DND-41 (cell line): Measurements from ENCODE around the gene HES3.

ENCODE experiments used
- ATAC-seq: fragments of 200-7000 bp; cut with Tn5 transposase; 3 replicates; pipeline ENCODE4 v1.9.1; 2021; ENCODE audit warnings: low read depth; ENCODE audit not compliant: insufficient read depth
- DNase-seq: peaks from one replicate; pipeline ENCODE4 v3.0.0-alpha.2; 2020
- H2AFZ ChIP-seq: 2 replicates; pipeline ENCODE4 v1.6.0; 2012; ENCODE audit warnings: low read depth, low read length
- H3K27ac ChIP-seq: 2 replicates; pipeline ENCODE4 v1.5.1; 2012; ENCODE audit warnings: low read length, inconsistent platforms
- H3K27me3 ChIP-seq: fragments of 200-600 bp; sonication (generic); 2 replicates; pipeline ENCODE4 v1.6.0; 2012; ENCODE audit warnings: low read length, mild to moderate bottlenecking, inconsistent platforms; ENCODE audit not compliant: insufficient read depth, poor library complexity
- H3K36me3 ChIP-seq: 2 replicates; pipeline ENCODE4 v1.5.1; 2012; ENCODE audit warnings: low read length, inconsistent platforms; ENCODE audit not compliant: insufficient read depth
- H3K4me1 ChIP-seq: 2 replicates; pipeline ENCODE4 v1.5.1; 2012; ENCODE audit warnings: mild to moderate bottlenecking, low read length; ENCODE audit not compliant: insufficient read depth
- H3K4me2 ChIP-seq: 2 replicates; pipeline ENCODE4 v1.6.0; 2012; ENCODE audit warnings: mild to moderate bottlenecking, moderate library complexity, low read length, inconsistent platforms; ENCODE audit not compliant: insufficient read depth
- H3K4me3 ChIP-seq, 2 experiments: fragments of 200-600 bp in 1 of 2; shearing (Covaris generic) in 1 of 2; 2 replicates each; pipeline ENCODE4 v1.5.1; 2012 to 2016; ENCODE audit warnings: inconsistent platforms in 2 of 2, low read length in 2 of 2, mild to moderate bottlenecking in 2 of 2, low read depth in 1 of 2, moderate library complexity in 1 of 2
- H3K79me2 ChIP-seq: 2 replicates; pipeline ENCODE4 v1.6.0; 2012; ENCODE audit warnings: low read length, inconsistent platforms; ENCODE audit not compliant: insufficient read depth
- H3K9ac ChIP-seq: 2 replicates; pipeline ENCODE4 v1.6.0; 2012; ENCODE audit warnings: low read depth, mild to moderate bottlenecking, inconsistent platforms, low read length, moderate library complexity
- H3K9me3 ChIP-seq: 2 replicates; pipeline ENCODE4 v1.5.1; 2012; ENCODE audit warnings: low read length, moderate library complexity, mild to moderate bottlenecking, inconsistent platforms; ENCODE audit not compliant: insufficient read depth, severe bottlenecking
- H4K20me1 ChIP-seq: 2 replicates; pipeline ENCODE4 v1.6.0; 2012; ENCODE audit warnings: low read length; ENCODE audit not compliant: insufficient read depth
- CTCF ChIP-seq: IDR thresholded peaks from 2 replicates; pipeline ENCODE4 v1.5.1; 2012; ENCODE audit warnings: borderline replicate concordance, low read length, moderate library complexity, mild to moderate bottlenecking; ENCODE audit not compliant: poor library complexity, severe bottlenecking; ENCODE audit errors: extremely low read depth
- EZH2 ChIP-seq: IDR thresholded peaks from 3 replicates; pipeline ENCODE4 v1.6.1; 2012; ENCODE audit warnings: borderline replicate concordance, low read depth, mild to moderate bottlenecking, moderate library complexity, low read length, inconsistent platforms; ENCODE audit not compliant: severe bottlenecking

The HES3 gene

GRCh38 chr1:6249739-6250689, 6.0 kb downstream of the HES3 start:
- no peak overlapping the region for H3K27ac ChIP-seq
- no peak overlapping the region for H3K4me3 ChIP-seq
- no peak overlapping the region for H3K4me2 ChIP-seq

GRCh38 chr1:6251233-6251632, 7.3 kb downstream of the HES3 start:
- Histone ChIP-seq H3K4me1 (no peaks in the 10 kb centered on the region), H3K27me3 (no peaks in the 10 kb centered on the region)
- TF ChIP-seq EZH2 = no peak
- TF ChIP-seq CTCF = no peak

More at GRCh38 chr1:6249739-6250689, 6.0 kb downstream of the HES3 start:
- Histone ChIP-seq H3K79me2 (no peaks in the 10 kb centered on the region), H4K20me1 (peaks cover 27% of the 10 kb centered on the region), H3K4me1 (peaks cover 4% of the 10 kb centered on the region), H3K9me3 (no peaks in the 10 kb centered on the region), H3K9ac (no peak overlapping the region), H2AFZ (no peak overlapping the region), H3K36me3 (no peaks in the 10 kb centered on the region), H3K27me3 (no peaks in the 10 kb centered on the region)
- ATAC-seq (no peak), DNase-seq (no peak)
- TF ChIP-seq CTCF = no peak
- TF ChIP-seq EZH2 = no peak

GRCh38 chr1:6251681-6252373, 7.8 kb downstream of the HES3 start:
- H3K9me3 ChIP-seq = no peaks in the 10 kb centered on the region
- no peak overlapping the region for H2AFZ ChIP-seq
- H3K79me2 ChIP-seq = no peaks in the 10 kb centered on the region
- H3K4me1 ChIP-seq = no peaks in the 10 kb centered on the region
- no peaks in the 10 kb centered on the region for H3K36me3 ChIP-seq
- TF ChIP-seq EZH2 (no peak), CTCF (no peak)
- H3K9ac ChIP-seq = no peak overlapping the region
- no peak overlapping the region for H3K4me2 ChIP-seq
- H3K27me3 ChIP-seq = no peaks in the 10 kb centered on the region
- no peak for DNase-seq
- no peak overlapping the region for H3K27ac ChIP-seq
- peaks cover 13% of the 10 kb centered on the region for H4K20me1 ChIP-seq
- ATAC-seq = no peak
- no peak overlapping the region for H3K4me3 ChIP-seq

More at GRCh38 chr1:6251233-6251632, 7.3 kb downstream of the HES3 start:
- DNase-seq (no peak), ATAC-seq (no peak)
- Histone ChIP-seq H3K36me3 (no peaks in the 10 kb centered on the region), H3K9me3 (no peaks in the 10 kb centered on the region), H3K4me3 (no peak overlapping the region), H3K4me2 (no peak overlapping the region), H3K27ac (no peak overlapping the region), H3K79me2 (no peaks in the 10 kb centered on the region), H4K20me1 (peaks cover 18% of the 10 kb centered on the region), H3K9ac (no peak overlapping the region), H2AFZ (no peak overlapping the region)
